ENCODE results near the gene EIF5A.
"Not testable (repeated sequence)": the region's sequence is repeated elsewhere in the genome, so short reads cannot be mapped to it uniquely, and the experiment has no call there.

DNA sequence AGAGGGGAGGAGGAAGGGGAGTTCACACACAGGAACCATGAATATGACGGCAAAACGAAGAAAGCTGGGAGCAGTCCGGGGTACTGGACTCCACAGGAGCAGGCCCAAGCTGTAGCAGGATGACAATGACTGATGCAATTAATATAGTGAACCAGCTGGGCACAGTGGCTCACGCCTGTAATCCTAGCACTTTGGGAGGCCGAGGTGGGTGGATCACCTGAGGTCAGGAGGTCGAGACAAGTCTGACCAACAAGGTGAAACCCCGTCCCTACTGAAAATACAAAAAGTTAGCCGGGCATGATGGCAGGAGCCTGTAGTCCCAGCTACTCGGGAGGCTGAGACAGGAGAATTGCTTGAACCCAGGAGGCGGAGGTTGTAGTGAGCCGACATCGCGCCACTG lies 28.3 kb downstream of the EIF5A start:
- TF ChIP-seq, protein P1, sequence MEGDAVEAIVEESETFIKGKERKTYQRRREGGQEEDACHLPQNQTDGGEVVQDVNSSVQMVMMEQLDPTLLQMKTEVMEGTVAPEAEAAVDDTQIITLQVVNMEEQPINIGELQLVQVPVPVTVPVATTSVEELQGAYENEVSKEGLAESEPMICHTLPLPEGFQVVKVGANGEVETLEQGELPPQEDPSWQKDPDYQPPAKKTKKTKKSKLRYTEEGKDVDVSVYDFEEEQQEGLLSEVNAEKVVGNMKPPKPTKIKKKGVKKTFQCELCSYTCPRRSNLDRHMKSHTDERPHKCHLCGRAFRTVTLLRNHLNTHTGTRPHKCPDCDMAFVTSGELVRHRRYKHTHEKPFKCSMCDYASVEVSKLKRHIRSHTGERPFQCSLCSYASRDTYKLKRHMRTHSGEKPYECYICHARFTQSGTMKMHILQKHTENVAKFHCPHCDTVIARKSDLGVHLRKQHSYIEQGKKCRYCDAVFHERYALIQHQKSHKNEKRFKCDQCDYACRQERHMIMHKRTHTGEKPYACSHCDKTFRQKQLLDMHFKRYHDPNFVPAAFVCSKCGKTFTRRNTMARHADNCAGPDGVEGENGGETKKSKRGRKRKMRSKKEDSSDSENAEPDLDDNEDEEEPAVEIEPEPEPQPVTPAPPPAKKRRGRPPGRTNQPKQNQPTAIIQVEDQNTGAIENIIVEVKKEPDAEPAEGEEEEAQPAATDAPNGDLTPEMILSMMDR (IDR thresholded peaks at IDR 0.05), result not testable (repeated sequence)
- not testable (repeated sequence) for TF ChIP-seq POLR2A (IDR thresholded peaks at IDR 0.05)

Data from Peyer's patch (tissue), 4 donors.